ENCODE results near the gene HCAR2.
"Not testable (repeated sequence)": the region's sequence is repeated elsewhere in the genome, so short reads cannot be mapped to it uniquely, and the experiment has no call there.

Gene HCAR2

DNA sequence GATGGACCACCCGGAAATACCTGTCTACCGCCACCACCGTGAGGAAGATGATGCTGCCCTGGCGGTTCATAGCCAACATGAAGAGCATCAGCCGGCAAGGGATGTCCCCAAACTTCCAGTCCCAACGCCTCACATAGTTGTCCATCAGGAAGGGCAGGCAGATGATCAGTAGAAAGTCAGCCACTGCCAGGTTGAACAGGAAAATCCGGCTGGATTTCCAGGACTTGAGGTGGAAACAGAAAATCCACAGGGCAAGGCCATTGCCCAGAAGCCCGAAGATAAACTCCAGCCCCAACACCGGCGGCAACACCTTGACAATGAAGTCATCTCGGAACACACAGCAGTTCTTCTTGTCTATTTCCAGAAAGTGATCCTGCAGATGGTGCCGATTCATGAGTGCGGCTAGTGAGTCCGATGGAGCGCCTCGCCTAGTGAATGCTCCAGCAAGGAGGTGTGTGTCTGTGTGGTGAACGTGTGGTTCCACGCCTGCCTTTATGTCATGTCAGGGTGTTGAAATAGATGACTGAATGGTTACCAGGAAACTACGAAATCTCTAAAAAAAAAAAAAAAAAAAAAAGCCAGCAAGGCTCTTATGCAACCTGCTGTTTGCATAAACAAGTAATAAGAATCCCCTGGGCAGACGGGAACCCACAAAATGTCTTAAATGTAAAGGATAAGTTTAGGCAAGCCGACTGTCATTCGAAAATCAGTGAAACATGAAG, at the start of gene HCAR2:
TSS of gene HCAR2 (minus strand) at position 468 of the 722 bp plus-strand sequence. CDS start at position 394, 74 bp downstream.
- not testable (repeated sequence) for DNase-seq

DNA sequence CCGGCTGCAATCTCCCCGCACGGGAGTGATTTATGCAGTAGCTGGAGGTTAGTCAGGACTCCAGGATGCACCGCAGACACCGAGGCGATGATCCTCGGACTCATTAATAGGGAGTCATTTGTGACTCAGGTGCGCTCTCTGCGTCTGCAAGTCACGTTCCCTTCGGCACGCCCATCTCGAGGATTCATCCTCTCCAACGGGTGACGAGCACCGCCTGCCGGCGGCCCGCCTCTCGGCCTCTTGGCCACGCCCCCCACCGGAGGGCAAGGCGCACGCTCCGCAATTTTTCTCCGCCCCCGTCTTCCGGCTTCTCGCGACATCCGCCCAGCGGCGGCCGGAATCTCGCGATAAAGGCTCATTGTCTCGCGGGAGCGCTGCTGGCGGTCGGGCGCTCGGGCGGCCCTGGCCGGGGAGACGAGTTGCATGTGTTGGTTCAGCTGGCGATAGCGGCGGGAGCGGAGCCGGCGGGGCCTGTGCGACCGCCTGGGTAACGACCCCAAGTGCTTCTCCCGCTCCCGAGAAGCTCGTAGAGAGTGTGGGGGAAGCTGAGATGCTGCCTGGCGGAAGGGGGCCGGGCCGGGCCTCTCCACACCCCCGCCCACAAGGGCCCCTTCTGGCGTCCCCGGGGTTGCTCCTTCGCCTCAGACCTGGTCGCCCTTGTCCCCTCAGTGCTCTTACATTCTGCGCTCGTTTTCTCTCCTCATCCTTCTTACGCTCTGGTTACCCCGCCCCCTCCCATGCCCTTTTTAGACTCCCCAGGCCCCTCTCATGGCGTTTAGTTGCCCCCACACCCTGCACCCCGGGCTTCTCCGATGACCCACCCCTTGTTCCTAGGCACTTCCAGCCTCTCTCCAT, 49.5 kb upstream of the HCAR2 start, which contains the start of gene DENR:
TSS of gene DENR (plus strand) at position 361 of the 855 bp plus-strand sequence. CDS start 878 bp downstream, outside the sequence.
- DNase-seq, result peak; percentile 100

DNA sequence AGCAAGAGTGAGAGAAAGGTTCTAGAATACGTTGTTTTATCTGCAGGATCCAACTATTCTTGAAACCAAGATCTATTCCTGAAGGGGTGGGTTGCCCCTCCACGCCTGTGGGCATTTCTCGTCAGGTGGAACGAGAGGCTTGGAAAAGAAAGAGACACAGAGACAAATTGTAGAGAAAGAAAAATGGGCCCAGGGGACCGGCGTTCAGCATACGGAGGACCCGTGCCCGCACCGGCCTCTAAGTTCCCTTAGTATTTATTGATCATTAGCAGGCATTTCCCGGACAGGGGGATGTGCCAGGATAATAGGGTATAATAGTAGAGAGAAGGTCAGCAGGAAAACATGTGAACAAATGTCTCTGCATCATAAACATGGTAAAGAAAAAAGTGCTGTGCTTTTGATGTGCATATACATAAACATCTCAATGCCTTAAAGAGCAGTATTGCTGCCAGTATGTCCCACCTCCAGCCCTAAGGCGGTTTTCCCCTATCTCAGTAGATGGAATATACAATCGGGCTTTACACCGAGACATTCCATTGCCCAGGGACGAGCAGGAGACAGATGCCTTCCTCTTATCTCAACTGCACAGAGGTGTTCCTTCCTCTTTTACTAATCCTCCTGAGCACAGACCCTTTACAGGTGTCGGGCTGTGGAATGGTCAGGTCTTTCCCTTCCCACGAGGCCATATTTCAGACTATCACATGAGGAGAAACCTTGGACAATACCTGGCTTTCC, 47.8 kb upstream of the HCAR2 start:
- not testable (repeated sequence) for DNase-seq

DNA sequence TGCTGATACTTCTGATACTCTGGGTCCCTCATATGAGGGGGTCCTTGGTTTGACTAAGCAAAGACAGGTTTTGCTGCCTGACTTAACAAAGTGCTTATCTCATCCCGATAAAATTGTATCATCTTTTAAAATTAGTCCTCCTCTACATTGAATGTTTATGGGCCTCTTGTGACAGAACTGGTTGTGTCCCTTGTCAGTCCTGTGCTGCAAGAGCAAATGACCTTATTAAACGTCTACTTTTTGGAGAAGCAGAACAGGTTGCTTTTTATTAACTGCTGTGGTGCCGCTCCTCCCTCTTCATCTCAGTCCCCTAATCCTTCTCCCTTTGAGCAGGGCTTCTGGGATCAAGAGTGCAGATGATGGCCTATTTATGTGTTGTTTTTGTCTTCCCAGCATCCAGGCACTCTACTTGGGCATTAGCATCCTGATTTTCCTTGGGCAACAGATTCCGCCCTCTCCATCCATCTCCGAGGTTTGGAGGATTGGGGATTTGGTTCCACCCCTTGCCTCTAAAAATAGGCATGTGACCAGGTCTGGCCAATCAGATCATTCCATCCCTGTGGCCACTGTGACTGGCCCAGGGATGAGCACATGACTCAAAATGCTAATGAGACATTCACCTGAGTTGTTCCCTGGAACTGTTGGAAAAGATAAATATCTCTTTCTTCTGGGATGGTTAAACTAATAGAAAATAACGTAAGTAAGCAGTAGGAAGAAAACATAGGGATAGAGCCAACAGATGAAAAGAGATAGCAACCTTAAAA, 46.6 kb upstream of the HCAR2 start:
- DNase-seq, result peak; percentile 98

DNA sequence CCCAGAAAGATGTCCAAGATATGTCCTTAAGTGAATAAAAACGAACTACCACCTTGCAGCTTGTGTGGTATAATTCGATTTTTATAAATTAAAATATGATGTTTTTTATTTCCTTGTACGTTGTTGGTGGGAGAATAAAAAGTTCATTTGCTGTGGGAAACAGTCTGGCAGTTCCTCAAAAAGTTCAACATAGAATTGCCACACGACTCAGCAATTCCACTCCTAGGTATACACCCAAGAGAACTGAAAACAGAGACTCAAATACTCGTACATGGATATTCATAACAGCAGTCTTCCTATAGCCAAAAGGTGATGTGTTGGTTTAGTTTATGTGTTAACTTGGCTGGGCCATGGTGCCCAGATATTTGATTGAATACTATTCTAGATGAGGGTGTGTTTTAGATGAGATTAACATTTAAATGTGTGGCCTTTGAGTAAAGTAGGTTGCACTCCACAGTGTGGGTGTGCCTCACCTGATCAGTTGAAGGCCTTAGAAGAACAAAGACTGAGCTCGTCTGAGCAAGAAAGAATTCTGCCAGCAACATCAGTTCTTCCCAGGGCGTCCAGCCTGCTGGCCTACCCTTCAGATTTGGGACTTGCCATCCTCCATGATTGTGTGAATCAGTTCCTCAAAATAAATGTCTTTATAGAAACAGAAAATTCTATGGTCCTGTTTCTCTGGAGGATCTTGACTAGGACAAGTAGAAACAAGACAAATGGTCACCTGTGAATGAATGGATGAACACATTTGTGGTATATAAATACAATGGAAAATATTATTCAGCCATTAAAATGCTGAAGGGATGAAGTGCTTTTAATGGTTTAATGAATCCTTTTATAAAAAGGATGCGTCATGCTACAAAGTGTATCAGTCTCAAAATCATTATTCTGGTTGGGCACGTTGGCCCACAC, 44.3 kb upstream of the HCAR2 start:
- DNase-seq, result no peak

DNA sequence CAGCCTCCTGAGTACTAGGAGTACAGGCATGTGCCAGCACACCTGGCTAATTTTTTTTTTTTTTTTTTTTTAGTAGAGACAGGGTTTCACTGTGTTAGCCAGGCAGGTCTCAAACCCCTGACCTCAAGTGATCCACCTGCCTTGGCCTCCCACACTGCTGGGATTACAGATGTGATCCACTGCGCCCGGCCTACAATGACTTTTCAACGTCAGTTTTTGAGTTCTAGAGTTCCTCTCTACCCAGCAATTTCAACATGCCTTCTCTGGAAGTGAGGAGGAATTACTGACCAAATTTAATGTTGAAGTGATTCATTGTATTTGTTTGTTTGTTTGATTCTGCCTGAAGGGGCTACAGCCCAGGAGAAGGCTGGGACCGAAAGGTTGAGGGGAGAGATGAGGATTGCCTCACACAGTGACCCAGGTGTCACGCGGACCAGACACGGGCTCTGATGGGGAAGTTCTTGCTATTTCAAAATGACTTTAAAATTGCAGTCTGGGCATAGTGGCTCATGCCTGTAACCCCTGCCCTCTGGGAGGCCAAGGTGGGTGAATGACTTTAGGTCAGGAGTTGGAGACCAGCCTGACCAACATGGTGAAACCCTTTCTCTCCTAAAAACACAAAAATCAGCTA, 40.9 kb upstream of the HCAR2 start:
- no peak for DNase-seq

DNA sequence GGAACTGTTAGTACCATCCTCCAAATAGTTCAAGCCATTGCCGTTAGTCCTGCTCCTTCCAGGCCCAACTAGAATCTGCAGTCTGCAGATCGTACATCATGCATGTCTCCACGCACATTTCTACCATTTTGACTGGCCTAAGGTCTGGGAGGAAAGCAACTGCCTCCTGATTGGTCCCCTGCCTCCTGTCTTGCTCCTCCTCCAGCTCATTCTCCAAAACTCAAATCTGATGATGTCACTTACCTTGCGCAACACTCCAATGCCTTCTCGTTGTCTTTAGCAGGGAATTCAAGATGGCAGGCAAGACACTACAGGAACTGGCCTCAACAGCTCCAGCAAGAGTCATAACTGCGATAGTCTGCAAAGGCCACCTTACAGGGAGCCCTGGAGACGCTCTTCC, 37.2 kb upstream of the HCAR2 start:
- no peak for DNase-seq

DNA sequence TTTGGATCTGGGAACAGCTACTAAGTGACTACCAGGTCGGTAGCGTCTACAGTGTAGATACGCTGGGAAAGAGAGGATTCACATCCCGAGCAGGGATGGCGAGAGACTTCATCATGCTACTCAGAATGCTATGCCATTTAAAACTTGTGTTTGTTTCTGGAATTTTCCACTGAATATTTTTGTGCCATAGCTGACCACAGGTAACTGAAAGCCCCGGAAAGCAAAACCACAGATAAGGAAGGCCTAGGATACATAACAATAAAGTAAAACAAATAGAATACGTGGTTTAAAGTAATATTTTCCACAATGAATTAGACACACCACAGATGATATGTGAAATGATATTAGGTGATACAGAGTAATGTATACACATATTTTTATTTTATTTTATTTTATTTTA, 35.4 kb upstream of the HCAR2 start:
- no peak for DNase-seq

DNA sequence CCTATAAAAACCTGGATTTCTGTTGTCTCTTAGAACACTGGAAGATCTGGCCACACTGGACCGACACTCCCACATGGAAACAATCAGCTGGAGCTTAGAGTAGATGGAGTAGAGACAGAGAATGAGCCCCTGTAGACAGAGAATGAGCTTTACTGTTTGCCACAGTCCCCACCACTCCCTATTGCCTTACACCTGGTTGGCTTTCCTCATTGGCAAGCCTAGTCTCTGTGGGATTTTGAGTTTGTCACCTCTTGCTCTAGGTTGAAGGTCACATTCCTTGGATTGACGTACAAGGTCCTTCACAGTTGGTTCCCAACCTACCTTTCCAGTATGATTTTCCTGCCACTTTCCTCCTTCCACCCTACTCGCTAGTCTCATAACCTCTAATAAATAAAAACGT, 29.5 kb upstream of the HCAR2 start:
- no peak for DNase-seq

DNA sequence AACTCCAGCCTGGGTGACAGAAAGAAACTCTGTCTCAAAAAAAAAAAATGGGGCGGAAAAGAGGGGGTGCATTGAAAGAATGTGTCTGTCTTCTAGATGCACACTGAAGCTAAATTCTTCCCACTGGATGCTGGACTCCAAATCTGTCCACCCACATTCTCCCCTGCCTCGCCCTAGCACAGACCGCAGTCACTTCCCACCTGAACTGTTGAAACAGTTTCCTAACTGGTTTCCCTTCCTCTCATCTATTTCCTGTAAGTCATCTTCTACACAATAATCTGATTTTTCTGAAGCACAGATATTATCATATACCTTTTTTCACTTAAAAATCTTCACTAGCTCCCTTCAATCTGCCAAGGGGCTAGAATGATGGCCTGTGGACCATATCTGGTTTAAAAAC, 29.0 kb upstream of the HCAR2 start:
- DNase-seq, result no peak

DNA sequence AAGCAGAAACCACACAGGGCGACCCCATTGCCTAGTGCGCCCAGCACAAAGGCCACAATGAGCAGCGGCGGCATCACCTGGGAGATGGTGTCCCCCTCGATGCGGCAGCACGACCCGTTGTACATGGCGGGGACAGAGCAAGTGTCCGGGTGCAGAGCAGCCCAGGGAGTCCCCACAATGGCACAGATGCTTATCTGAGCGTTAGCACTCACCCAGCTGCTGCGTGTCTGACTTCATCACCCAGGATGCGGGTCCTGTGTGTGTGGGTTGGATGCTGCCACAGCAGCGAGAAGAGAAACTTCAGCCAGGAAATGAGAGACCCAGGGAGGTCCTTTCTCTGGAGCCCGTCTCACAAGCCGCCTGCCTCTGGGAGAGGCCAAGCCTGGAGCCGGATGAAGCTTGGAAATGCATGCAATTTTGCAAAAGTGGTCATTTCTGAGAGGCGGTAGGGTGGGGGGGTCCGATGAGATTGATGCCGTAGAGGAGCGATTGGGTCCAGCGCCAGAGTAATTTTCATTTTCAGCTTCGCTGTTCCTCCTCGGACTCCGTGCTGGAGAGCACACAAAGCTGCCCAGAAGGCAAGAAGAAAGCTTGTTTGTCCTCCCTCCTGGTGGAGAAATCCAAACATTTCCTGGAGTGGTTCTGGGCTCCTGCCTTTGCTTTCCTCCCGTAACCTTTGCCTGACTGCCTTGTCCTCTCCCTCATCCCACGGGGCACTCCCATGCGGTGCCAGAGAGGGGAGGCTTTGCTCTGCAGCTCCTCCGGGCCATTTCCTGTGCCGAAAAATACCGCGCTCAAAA, 27.3 kb upstream of the HCAR2 start, which contains the start of gene HCAR1:
TSS of gene HCAR1 (minus strand) at position 630 of the 800 bp plus-strand sequence. CDS start at position 125, 505 bp downstream.
- DNase-seq, result peak; percentile 76

DNA sequence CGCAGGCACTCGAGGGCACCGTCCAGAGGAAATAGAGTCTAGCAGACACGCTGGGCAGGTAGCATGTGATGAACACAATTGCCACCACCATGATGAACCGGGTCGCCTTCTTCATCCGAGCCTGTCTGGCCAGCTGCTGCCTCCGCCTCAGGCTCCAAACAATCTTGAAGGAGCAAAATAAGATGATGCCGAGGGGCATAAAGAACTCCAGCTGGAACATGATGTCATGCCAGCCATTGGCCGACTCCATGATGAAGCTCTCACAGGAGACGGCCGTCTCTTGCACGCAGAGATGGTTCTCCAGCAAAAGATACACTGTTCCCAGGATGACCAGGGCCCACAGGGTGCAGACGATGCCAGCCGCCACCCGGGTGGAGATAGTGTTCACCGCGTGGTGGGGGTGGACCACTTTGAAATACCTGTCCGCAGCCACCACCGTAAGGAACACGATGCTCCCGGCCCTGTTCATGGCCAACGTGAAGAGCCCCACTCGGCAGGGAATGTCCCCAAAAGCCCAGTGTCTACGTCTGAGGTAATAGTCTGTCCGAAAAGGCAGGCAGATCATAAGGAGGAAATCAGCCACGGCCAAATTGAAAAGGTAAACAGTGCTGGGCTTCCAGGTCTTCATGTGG, 26.5 kb upstream of the HCAR2 start:
- DNase-seq, result no peak

DNA sequence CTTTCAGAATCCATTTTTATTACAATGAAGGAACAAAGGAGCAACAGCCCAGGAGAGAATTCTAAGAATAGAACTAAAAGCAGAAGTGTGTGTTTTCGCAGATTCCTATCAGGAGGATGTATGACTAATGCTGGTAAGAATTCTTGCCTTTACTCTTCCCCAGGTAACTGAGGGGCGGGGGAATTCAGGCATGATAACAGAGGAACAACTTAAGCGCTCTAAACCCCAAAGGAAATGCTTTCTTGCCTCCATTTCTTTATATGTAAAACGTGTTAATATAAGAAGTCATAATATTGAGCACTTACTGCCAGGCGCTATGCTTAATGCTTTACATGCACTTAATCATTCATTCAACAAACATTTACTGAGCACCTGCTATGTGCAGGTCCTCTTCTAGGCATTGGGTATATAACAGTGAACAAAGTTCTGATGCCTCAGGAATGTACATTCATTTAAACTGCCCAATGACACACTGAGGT, 23.0 kb upstream of the HCAR2 start:
- DNase-seq, result no peak

DNA sequence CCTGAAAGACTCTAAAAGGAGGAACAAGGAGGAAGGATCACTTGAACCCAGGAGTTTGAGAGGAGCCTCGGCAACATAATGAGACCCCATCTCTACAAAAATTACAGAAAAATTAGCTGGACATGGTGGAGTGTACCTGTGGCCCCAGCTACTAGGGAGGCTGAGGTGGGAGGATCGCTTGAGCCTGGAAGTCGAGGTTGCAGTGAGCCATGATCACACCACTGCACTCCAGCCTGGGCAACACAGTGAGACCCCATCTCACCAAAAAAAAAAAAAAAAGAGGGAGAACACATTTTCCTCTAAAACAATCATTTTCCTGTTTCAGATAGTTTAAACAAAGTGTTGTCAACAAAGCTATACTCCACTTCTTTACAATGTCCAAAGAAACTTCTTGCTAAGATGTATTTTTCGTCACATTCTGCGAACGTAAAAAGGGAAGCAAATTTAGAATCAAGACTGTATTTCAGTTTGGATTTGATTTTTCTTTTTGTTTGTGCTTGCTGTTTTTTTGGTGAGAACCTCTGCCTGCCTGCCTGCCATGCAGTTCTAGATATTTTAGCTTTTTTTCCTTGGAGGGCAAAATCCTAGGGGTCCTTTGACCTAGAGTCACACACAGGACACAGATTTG, 22.4 kb upstream of the HCAR2 start:
- DNase-seq, result no peak

DNA sequence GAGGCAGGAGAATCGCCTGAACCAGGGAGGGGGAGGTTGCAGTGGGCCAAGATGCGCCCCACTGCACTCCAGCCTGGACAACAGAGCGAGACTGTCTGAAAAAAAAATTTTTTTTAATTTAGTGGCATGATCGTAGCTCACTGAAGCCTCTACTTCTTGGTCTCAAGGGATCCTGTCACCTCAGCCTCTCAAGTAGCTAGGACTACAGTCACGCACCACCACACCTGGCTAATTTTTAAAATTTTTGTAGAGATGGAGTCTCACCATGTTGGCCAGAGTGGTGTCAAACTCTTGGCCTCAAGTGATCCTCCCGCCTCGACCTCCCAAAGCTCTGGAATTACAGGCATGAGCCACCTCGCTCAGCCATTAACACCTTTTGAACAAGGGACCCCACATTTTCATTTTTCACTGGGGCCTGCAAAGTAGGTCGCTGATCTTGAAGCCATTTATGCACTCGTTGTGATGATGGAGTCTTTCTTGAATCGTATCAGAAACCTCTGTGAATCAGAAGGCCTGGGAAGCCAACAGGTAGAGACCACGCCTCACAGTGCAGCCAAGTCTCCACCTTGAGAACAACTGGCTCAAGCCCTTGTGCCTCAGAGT, 21.6 kb upstream of the HCAR2 start:
- DNase-seq, result no peak

DNA sequence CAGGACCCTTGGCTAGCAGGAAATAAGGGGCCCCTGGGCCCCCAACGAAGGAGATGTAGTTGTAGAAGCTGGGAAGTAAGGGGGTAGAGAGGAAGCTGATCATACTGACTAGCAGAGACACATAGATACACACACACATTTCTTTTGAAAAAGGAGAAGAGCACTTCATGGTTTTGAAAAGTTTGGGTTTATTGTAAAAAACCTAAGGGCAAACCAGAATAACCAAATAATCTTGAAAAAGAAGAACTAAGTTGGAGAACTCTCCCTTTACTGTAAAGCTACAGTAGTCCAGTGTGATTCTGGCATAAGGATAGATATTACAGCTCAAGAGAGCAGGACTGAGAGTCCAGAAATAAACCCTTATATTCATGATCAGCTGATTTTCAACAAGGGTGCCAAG, 19.2 kb upstream of the HCAR2 start:
- DNase-seq, result no peak

DNA sequence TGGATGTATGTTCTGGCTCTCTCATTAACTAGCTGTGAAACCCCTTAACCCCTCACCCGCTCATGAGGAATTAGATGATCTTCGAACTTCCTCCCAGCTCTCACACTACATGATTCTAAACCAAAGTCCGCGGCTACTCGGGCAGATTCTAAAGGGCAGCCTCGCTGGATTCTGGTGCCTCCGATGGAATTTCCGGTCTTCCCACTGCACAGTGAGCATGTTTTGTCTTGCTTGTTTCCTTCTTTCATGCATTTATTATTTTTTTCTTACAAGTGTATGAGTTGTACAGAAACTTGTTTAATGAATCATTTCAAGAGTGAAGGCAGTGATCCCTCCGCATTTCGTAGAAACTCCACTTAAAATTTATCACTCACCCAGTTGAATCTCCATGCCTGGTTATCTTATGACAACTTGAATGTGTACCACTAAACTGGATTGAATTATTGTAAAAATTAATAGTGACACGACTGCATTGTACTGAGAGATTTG, 17.9 kb upstream of the HCAR2 start:
- DNase-seq, result no peak

DNA sequence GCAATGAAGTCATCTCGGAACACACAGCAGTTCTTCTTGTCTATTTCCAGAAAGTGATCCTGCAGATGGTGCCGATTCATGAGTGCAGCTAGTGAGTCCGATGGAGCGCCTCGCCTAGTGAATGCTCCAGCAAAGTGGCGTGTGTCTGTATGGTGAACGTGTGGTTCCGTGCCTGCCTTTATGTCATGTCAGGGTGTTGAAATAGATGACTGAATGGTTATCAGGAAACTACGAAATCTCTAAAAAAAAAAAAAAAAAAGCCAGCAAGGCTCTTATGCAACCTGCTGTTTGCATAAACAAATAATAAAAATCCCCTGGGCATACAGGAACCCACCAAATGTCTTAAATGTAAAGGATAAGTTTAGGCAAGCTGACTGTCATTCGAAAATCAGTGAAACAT, 13.5 kb upstream of the HCAR2 start, which contains the start of gene HCAR3:
TSS of gene HCAR3 (minus strand) at position 154 of the 400 bp plus-strand sequence. CDS start at position 80, 74 bp downstream.
- not testable (repeated sequence) for DNase-seq

Data from NCI-H69 (cell line).